ENCODE data around the gene PABPN1L.

Gene PABPN1L

GRCh38 chr16:88814144-88814502 is 52.3 kb downstream of the PABPN1L start:
- DNase-seq (ENCODE audit: low read depth) = no peak
- in situ Hi-C loops (cut with HindIII; ENCODE audit: low sequenced_read_pairs) = no loop called here
- no peak overlapping the region for H3K4me3 ChIP-seq (ENCODE audit: low read depth, low read length)
- no peak for TF ChIP-seq CTCF (IDR thresholded peaks at IDR 0.05; ENCODE audit: low read depth, low read length, missing control alignments)

All from astrocyte of the cerebellum (primary cell).